ENCODE measurements around the gene HNRNPDL.

Gene HNRNPDL

DNA sequence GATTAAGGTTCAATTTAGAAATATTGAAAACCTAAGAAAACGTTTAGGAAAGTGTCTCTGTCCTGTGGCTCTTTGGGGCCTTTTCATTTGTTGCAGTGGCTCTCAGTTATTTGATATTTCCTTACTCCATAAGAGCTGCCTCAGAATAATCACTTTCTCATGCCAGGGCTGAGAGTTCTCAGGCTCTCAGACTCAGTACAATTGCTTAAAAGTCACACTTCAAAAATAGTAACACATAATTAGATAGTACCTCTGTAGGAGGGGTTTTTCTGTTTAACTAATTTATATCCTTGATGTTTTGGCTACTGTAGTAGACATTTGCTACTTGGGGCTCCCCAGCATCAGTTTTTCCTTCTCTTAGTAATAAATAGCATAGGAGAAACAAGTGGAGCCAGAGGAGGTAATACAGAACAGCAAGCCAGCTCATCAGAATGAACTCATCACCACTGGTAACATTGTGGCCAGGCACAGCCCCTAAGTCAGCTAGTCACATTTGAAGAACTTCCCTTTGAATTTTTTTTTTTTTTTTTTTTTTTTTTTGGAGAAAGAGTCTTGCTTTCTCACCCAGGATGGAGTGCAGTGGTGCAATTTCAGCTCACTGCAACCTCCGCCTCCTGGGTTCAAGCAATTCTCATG lies 48.5 kb downstream of the HNRNPDL start:
- no peak for DNase-seq

DNA sequence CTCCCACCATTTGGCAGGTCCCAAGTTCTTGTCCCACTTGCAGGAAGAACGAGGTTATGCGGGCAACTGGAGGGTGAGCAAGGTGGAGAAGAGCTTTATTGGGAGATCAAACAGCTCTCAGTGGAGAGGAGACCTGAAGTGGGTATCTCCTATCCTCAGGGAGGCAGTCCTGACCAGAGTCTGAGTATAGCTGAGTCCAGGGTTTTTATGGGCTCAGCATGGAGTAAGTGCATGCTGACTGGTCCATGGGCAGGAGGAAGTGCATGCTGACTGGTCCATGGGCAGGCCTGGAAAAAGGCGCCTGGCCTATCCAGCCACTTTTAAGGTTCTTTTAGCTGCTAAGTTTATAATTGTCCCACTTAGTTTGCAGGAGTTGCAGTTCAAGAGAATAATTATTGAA lies 49.0 kb downstream of the HNRNPDL start:
- DNase-seq = no peak

DNA sequence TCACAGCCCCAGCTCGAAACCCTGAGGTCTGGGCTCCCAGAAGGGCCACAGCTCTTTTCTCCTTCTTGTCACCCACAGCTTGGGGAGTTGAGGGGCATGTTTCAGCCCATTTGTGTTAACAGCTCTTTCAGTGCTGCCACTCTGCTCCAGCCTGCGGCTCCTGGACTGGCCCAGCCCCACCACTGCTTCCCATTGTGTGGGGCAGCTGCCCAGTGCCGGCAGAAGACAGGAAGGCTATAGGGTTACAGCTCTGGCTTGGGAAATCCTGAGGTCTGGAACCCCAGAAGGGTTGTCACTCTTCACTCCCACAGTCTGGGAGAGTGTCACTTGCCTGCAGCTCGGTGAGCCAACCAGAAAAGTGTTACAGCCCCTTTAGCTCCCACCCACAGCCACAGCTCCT lies 49.4 kb downstream of the HNRNPDL start:
- DNase-seq = no peak

DNA sequence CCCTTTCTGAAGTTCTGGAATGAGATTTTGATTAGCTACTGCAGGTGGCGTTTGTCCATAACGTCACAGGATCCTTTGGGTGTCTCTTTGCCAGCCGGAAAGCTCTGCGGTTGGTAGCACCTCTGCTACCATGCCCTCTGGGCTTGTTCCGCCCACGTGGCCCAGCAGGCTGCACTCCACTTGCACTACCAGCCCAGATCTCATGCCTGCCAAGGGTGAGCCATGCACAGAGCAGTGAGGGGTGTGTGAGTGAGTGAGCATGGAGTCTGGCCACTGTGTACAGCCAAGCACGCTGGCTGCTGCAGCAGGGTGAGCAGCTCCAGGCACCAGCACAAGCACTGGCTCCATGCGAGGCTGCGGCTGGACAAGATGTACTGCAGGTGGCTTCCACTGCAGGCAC lies 49.9 kb downstream of the HNRNPDL start:
- no peak for DNase-seq

DNA sequence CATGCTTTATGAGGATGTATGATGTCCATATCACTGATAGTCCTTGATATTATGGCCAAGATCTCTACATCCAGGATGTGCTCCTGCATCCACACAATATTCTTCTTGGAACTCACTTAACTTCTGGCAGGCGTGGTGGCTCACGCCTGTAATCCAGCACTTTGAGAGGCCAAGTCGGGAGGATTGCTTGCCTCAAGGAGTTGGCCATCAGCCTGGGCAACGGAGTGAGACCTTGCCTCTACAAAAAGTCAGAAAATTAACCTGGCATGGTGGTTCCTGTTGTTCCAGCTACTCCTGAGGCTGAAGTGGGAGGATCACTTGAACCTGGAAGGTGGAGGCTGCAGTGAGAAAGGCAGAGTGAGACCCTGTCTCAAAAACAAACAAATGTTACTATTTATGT lies 54.2 kb downstream of the HNRNPDL start:
- DNase-seq = no peak

DNA sequence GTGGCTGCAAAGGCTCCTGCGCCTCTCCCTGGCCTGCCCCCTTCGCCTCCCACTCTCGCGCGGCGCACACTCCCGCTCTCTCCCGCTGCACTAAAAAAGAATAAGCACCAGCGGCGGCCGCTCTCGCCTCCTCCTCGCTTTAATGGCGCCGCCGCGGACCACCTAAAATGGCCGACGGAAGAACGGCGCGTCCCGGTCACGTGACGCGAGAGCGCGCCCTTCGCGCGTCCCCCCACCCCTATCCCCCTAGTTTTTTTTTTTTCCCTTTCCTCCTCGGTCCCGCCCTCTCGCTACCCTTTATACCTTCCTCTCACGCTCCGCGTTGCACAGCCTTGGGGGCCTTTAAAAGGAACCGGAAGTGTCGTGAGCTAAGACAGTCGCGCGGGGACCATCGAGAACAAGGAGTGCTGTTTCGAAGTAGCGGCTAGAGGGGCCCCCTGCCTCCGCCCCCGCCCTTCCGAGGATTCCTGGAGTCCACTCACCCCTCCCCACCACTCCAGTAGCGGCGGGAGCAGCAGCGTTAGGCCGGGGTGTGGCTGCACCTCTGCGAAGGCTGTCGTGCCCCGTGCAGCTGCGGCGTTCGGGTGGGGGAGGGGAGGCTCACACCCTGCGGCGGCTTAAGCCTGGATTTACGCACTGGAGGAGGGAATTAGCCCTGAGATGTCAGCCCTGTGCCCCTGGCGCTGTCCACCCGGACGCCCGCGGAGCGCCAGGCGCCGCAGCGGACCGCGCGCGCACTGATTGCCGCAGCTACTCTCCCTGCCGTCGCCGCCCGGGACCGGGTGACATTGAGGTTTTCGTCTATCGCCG lies 56.2 kb downstream of the HNRNPDL start, which contains the start of gene HNRNPD:
Gene HNRNPD (minus strand): TSS at position 176 of the 810 bp plus-strand sequence. CDS start 313 bp downstream, outside the sequence.
- DNase-seq = peak; percentile 99

DNA sequence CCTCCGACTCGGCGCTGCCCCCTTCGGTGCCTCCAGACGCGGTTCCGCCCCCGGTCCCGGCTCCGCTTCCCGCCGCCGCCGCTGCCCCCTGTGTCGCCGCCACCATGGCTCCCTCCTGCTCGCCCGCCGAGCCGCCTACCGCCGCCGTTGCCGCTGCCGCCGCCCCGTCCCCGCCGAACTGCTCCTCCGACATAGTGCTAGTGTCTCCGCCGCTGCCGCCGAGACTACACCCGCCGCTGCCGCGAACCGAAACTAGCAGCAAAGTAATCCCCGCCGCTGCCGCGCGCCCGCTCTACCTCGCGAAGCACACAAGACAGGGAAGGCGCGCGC lies 56.8 kb downstream of the HNRNPDL start:
- DNase-seq = no peak

All from NCI-H187 treated with DMSO at 0.1 percent for 48 hours (cell line).